ENCODE data around the gene CLN3. TPM values are rescaled to one million over a fixed set of nuclear protein-coding genes. Genes with fewer than 3 reads are reported as not detected.

Gene CLN3
- total RNA-seq, 4 donors from 2014 or later = 14.0 to 21.8 (median 18.2) TPM

- no peak for ATAC-seq
- 79 to 83% methylated on average over 13 to 14 of the region's 21 CpGs for WGBS, 2 donors (ENCODE audit: low coverage in 1 of 2)
Observed at GRCh38 chr16:28511801-28512789, 20.2 kb upstream of the CLN3 start.

GRCh38 chr16:28511031-28511430 lies 19.2 kb upstream of the CLN3 start:
- Histone ChIP-seq H3K4me3 (no peak overlapping the region), H3K9me3 (no peaks in the 10 kb centered on the region), H3K27me3 (peaks cover 22% of the 10 kb centered on the region), H3K36me3 (no peaks in the 10 kb centered on the region), H3K4me1 (no peaks in the 10 kb centered on the region), H3K27ac (no peak overlapping the region)
- ATAC-seq = no peak
- 77 to 93% methylated on average over 3 of the region's 3 CpGs for WGBS, 2 donors (ENCODE audit: low coverage in 1 of 2)
- TF ChIP-seq EP300 (IDR thresholded peaks at IDR 0.05) = no peak
- no peak for TF ChIP-seq CTCF (IDR thresholded peaks at IDR 0.05)
- TF ChIP-seq POLR2AphosphoS5 (IDR thresholded peaks at IDR 0.05) = no peak
- TF ChIP-seq POLR2A (IDR thresholded peaks at IDR 0.05) = no peak

More at GRCh38 chr16:28511801-28512789, 20.2 kb upstream of the CLN3 start:
- H3K27me3 ChIP-seq = peaks cover 13% of the 10 kb centered on the region
- no peaks in the 10 kb centered on the region for H3K9me3 ChIP-seq
- H3K4me1 ChIP-seq = no peaks in the 10 kb centered on the region
- no peak overlapping the region for H3K4me3 ChIP-seq
- TF ChIP-seq POLR2A (IDR thresholded peaks at IDR 0.05) = no peak
- no peak for TF ChIP-seq EP300 (IDR thresholded peaks at IDR 0.05)
- no peak for TF ChIP-seq CTCF (IDR thresholded peaks at IDR 0.05)
- no peak for TF ChIP-seq POLR2AphosphoS5 (IDR thresholded peaks at IDR 0.05)
- H3K27ac ChIP-seq = no peak overlapping the region
- H3K36me3 ChIP-seq = no peaks in the 10 kb centered on the region

GRCh38 chr16:28505489-28506137 lies 13.7 kb upstream of the CLN3 start:
- H3K36me3 ChIP-seq = no peaks in the 10 kb centered on the region
- H3K9me3 ChIP-seq = no peaks in the 10 kb centered on the region
- H3K4me1 ChIP-seq = no peaks in the 10 kb centered on the region
- no peak overlapping the region for H3K4me3 ChIP-seq
- WGBS, 2 donors (ENCODE audit: low coverage in 1 of 2) = 44 to 75% methylated on average over 6 to 8 of the region's 14 CpGs
- no peak for ATAC-seq
- no peak overlapping the region for H3K27ac ChIP-seq
- TF ChIP-seq EP300 (IDR thresholded peaks at IDR 0.05) (no peak), POLR2AphosphoS5 (IDR thresholded peaks at IDR 0.05) (no peak), CTCF (IDR thresholded peaks at IDR 0.05) (no peak), POLR2A (IDR thresholded peaks at IDR 0.05) (no peak)
- H3K27me3 ChIP-seq = peaks cover 36% of the 10 kb centered on the region

- Histone ChIP-seq H3K4me1 (no peaks in the 10 kb centered on the region), H3K36me3 (no peaks in the 10 kb centered on the region), H3K4me3 (no peak overlapping the region), H3K27ac (no peak overlapping the region), H3K27me3 (peaks cover 36% of the 10 kb centered on the region), H3K9me3 (no peaks in the 10 kb centered on the region)
- WGBS, 2 donors (ENCODE audit: low coverage in 1 of 2) = no CpG with 5 or more reads among the region's 8 CpGs
- TF ChIP-seq POLR2A (IDR thresholded peaks at IDR 0.05) = no peak
- TF ChIP-seq EP300 (IDR thresholded peaks at IDR 0.05) = no peak
- TF ChIP-seq POLR2AphosphoS5 (IDR thresholded peaks at IDR 0.05) = no peak
- no peak for TF ChIP-seq CTCF (IDR thresholded peaks at IDR 0.05)
- ATAC-seq = no peak
Observed at GRCh38 chr16:28504707-28505404, 13.0 kb upstream of the CLN3 start.
